Activated CD8-positive, alpha-beta T cell treated with anti-CD3 and anti-CD28 coated beads for 36 hours (primary cell): ENCODE measurements around the gene SMURF2. TPM values are rescaled to one million over a fixed set of nuclear protein-coding genes. Genes with fewer than 3 reads are reported as not detected.

Experiments
- ATAC-seq: fragments of 200-7000 bp; cut with Tn5 transposase; one replicate; pipeline ENCODE4 v1.10.0; 2021; ENCODE audit warnings: mild to moderate bottlenecking, moderate library complexity
- CTCF ChIA-PET: fragments of 350-600 bp; sonication (Branson Sonifier 250); formaldehyde crosslinking; loops from one replicate; lab custom pipeline; 2021; ENCODE audit warnings: antibody characterized with exemption; lab: Charles Lee
- POLR2A ChIA-PET: fragments of 350-600 bp; sonication (Branson Sonifier 250); formaldehyde crosslinking; loops from one replicate; lab custom pipeline; 2021; ENCODE audit warnings: antibody characterized with exemption; lab: Charles Lee
- DNase-seq: peaks from one replicate; pipeline ENCODE4 v3.0.0-alpha.2; 2020
- H3K27ac Mint-ChIP-seq: one replicate; pipeline ENCODE4 v1.8.0; 2021; ENCODE audit warnings: mild to moderate bottlenecking, mixed read lengths
- H3K27me3 Mint-ChIP-seq: one replicate; pipeline ENCODE4 v1.8.0; 2021; ENCODE audit warnings: mixed read lengths
- H3K36me3 Mint-ChIP-seq: one replicate; pipeline ENCODE4 v1.8.0; 2021; ENCODE audit warnings: low read depth, mixed read lengths
- H3K4me1 Mint-ChIP-seq: one replicate; pipeline ENCODE4 v1.8.0; 2021; ENCODE audit warnings: low read depth, mixed read lengths
- H3K4me3 Mint-ChIP-seq: one replicate; pipeline ENCODE4 v1.8.0; 2021; ENCODE audit warnings: mild to moderate bottlenecking, moderate library complexity, mixed read lengths
- H3K9me3 Mint-ChIP-seq: one replicate; pipeline ENCODE4 v1.8.0; 2021; ENCODE audit warnings: mixed read lengths
- CTCF ChIP-seq: fragments of 200-600 bp; IDR thresholded peaks from one replicate; pipeline ENCODE4 v1.8.0; 2022; ENCODE audit warnings: antibody characterized with exemption, mild to moderate bottlenecking
- intact Hi-C: fragments of 100-400 bp; cut with micrococcal nuclease; formaldehyde crosslinking; loops from one replicate; pipeline ENCODE4 v1.10.0; 2022
- total RNA-seq, 2 experiments: library from RNA; stranded (reverse); gene quantifications; one replicate each; pipeline ENCODE4 v1.2.3, GENCODE V29; 2021

The SMURF2 gene
- total RNA-seq, 2 experiments from 2014 or later = 13.8 to 13.9 TPM

GRCh38 chr17:64618848-64619247, 43.3 kb downstream of the SMURF2 start:
- TF ChIP-seq CTCF = no peak
- intact Hi-C loops = no loop called here
- Mint-ChIP-seq H3K27ac (no peak overlapping the region), H3K4me3 (no peak overlapping the region), H3K36me3 (no peaks in the 10 kb centered on the region), H3K4me1 (peaks cover 31% of the 10 kb centered on the region), H3K27me3 (no peaks in the 10 kb centered on the region), H3K9me3 (no peaks in the 10 kb centered on the region)
- POLR2A ChIA-PET = no interaction called here
- ATAC-seq = no peak
- no peak for DNase-seq
- CTCF ChIA-PET = interaction anchor here (1.5 to 1.8 kb wide), 2 partner anchors 16 to 30 kb away, joined by 3 to 5 read pairs; no protein-coding TSS in a partner anchor

- Mint-ChIP-seq H3K36me3 (no peaks in the 10 kb centered on the region), H3K27ac (no peak overlapping the region), H3K4me3 (no peak overlapping the region), H3K9me3 (no peaks in the 10 kb centered on the region), H3K27me3 (no peaks in the 10 kb centered on the region), H3K4me1 (peaks cover 40% of the 10 kb centered on the region)
- intact Hi-C loops = no loop called here
- ChIA-PET POLR2A (interaction anchor here (1.4 kb wide), 1 partner anchor 19 kb away, joined by 4 read pairs; no protein-coding TSS in a partner anchor), CTCF (interaction anchor here (1.8 kb wide), 1 partner anchor 32 kb away, joined by 5 read pairs; no protein-coding TSS in a partner anchor)
- DNase-seq = no peak
- TF ChIP-seq CTCF = no peak
- no peak for ATAC-seq
Observed at GRCh38 chr17:64617125-64617780, 44.9 kb downstream of the SMURF2 start.

GRCh38 chr17:64615028-64615677, 47.0 kb downstream of the SMURF2 start:
- peaks cover 2% of the 10 kb centered on the region for H3K9me3 Mint-ChIP-seq
- H3K27me3 Mint-ChIP-seq = no peaks in the 10 kb centered on the region
- CTCF ChIA-PET = no interaction called here
- no peak overlapping the region for H3K4me3 Mint-ChIP-seq
- intact Hi-C loops = no loop called here
- no peaks in the 10 kb centered on the region for H3K36me3 Mint-ChIP-seq
- DNase-seq = no peak
- H3K4me1 Mint-ChIP-seq = peaks cover 40% of the 10 kb centered on the region
- no peak for TF ChIP-seq CTCF
- no peak for ATAC-seq
- POLR2A ChIA-PET = interaction anchor here (1.3 to 1.5 kb wide), 2 partner anchors 16 to 109 kb away, joined by 3 to 5 read pairs; partner anchors contain the start of genes CEP95 and DDX5
- H3K27ac Mint-ChIP-seq = no peak overlapping the region

GRCh38 chr17:64614266-64615027, 47.7 kb downstream of the SMURF2 start:
- H3K9me3 Mint-ChIP-seq = peaks cover 2% of the 10 kb centered on the region
- H3K4me1 Mint-ChIP-seq = peaks cover 42% of the 10 kb centered on the region
- no peak overlapping the region for H3K27ac Mint-ChIP-seq
- no peak for TF ChIP-seq CTCF
- POLR2A ChIA-PET = interaction anchor here (1.3 to 1.5 kb wide), 2 partner anchors 17 to 108 kb away, joined by 3 to 5 read pairs; partner anchors contain the start of genes CEP95 and DDX5
- no peaks in the 10 kb centered on the region for H3K27me3 Mint-ChIP-seq
- no peak overlapping the region for H3K4me3 Mint-ChIP-seq
- CTCF ChIA-PET = interaction anchor here (0.9 kb wide), 1 partner anchor 11 kb away, joined by 3 read pairs; no protein-coding TSS in a partner anchor
- no peak for DNase-seq
- peaks cover 2% of the 10 kb centered on the region for H3K36me3 Mint-ChIP-seq
- intact Hi-C loops = no loop called here
- ATAC-seq = no peak
